DMS153 (cell line): ENCODE measurements around the gene NELL1.

Experiments used
- DNase-seq: peaks from one replicate; lab custom pipeline; 2025; lab: John Stamatoyannopoulos, UW

NELL1 gene

GRCh38 chr11:20668844-20669819 lies at the start of gene NELL1:
Gene NELL1, plus strand, starts transcription at chr11:20669586.
- DNase-seq, result no peak

GRCh38 chr11:20620988-20621387 lies 48.4 kb upstream of the NELL1 start:
- DNase-seq, result no peak

- no peak for DNase-seq
Observed at GRCh38 chr11:20621679-20622078, 47.7 kb upstream of the NELL1 start.

- DNase-seq, result no peak
Observed at GRCh38 chr11:20623252-20623651, 46.1 kb upstream of the NELL1 start.

- DNase-seq, result no peak
Observed at GRCh38 chr11:20626279-20626678, 43.1 kb upstream of the NELL1 start.

- DNase-seq, result no peak
Observed at GRCh38 chr11:20627026-20627425, 42.4 kb upstream of the NELL1 start.

- no peak for DNase-seq
Observed at GRCh38 chr11:20627701-20628100, 41.7 kb upstream of the NELL1 start.

GRCh38 chr11:20631519-20632168 lies 37.7 kb upstream of the NELL1 start:
- peak; percentile 31 for DNase-seq

GRCh38 chr11:20632169-20632532 lies 37.2 kb upstream of the NELL1 start:
- DNase-seq, result no peak

GRCh38 chr11:20634044-20634443 lies 35.3 kb upstream of the NELL1 start:
- DNase-seq, result no peak

GRCh38 chr11:20634781-20635180 lies 34.6 kb upstream of the NELL1 start:
- DNase-seq, result no peak

- no peak for DNase-seq
Observed at GRCh38 chr11:20638074-20638473, 31.3 kb upstream of the NELL1 start.

GRCh38 chr11:20639688-20640087 lies 29.7 kb upstream of the NELL1 start:
- DNase-seq, result no peak

GRCh38 chr11:20640401-20640800 lies 29.0 kb upstream of the NELL1 start:
- no peak for DNase-seq

- DNase-seq, result peak; percentile 33
Observed at GRCh38 chr11:20644360-20644759, 25.0 kb upstream of the NELL1 start.

GRCh38 chr11:20647976-20648565 lies 21.3 kb upstream of the NELL1 start:
- DNase-seq, result peak; percentile 65

GRCh38 chr11:20652150-20652806 lies 17.1 kb upstream of the NELL1 start:
- DNase-seq, result no peak

- no peak for DNase-seq
Observed at GRCh38 chr11:20654038-20654437, 15.3 kb upstream of the NELL1 start.

- DNase-seq, result no peak
Observed at GRCh38 chr11:20656901-20657300, 12.5 kb upstream of the NELL1 start.

- DNase-seq, result peak; percentile 66
Observed at GRCh38 chr11:20658135-20658534, 11.3 kb upstream of the NELL1 start.

- DNase-seq, result no peak
Observed at GRCh38 chr11:20661445-20661844, 7.9 kb upstream of the NELL1 start.

GRCh38 chr11:20661850-20662249 lies 7.5 kb upstream of the NELL1 start:
- no peak for DNase-seq
